ENCODE results near the gene CHTOP.

DNA sequence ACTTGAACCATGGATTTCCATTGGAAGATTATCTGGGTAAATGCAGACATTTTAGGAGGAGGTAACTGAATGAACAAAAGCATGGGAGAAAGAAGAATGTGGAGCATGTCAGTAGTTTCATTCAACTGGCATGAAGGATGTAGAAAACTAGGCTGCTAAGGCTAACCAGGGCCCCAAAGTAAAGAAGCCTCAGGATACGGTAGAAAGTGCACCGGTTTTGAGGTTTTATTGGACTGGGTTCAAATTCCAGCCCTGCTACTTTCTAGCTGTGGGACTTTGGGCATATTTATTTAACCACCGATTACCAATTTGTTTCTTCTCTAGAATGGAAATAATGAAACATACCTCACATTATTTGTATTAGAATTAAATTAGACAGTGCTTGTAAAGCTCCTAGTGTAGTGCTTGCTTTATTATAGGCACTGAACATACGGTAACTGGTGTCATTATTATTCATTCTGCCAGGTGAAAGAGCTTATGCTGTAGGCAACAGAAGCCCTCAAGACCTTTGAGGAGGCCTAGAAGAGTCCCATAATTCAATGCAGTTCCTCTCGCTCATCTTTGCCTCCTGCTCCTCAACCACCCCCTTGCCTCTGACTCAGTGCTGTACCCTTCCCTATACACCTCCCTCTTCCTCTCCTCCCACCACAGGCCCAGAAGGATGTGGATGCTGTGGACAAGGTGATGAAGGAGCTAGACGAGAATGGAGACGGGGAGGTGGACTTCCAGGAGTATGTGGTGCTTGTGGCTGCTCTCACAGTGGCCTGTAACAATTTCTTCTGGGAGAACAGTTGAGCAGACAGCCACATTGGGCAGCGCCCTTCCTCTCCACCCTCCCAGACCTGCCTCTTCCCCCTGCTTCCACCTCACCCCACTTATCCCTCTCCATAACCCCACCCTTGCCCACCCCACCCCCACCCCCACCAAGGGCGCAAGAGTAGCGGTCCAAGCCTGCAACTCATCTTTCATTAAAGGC is 2.5 kb upstream of the CHTOP start:
- TF ChIP-seq CTCF (IDR thresholded peaks at IDR 0.05), result no peak
- no peak for TF ChIP-seq EP300 (IDR thresholded peaks at IDR 0.05; ENCODE audit: low read depth)
- TF ChIP-seq POLR2A (IDR thresholded peaks at IDR 0.05), result no peak
